ENCODE data around the gene USP49.

The USP49 gene

DNA sequence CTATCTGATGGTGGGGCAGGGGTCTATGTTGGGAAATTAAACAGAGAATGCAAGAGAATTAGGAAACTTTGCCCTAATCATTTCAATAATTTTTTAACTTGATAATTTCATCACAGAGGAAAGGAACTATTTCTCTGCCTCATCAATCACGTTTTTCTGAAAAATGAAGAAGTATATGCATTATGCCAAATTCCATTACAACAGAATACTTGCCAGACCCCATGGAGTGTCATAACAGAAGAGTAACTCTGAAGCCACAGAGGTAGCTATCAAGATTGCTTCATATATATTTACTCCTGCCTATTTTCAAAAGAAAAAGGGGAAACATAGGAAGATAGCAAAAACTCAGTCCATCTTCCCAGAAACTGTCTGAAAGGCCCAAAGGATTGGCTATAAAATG lies 5.7 kb upstream of the USP49 start:
- Histone ChIP-seq H3K4me3 (replicated peaks; ENCODE audit: insufficient read depth, low read length) (no peak overlapping the region), H3K27me3 (ENCODE audit: insufficient read depth, poor library complexity, severe bottlenecking) (no peaks in the 10 kb centered on the region), H3K27ac (replicated peaks) (peak overlapping the region; percentile 7; the same call in 1 of the 2 replicates)
- TF ChIP-seq POLR2AphosphoS5 (IDR thresholded peaks at IDR 0.05; ENCODE audit: low read depth) (no peak), SPI1 (IDR thresholded peaks at IDR 0.05; ENCODE audit: borderline replicate concordance, low read depth) (no peak), GABPA (IDR thresholded peaks at IDR 0.05; ENCODE audit: low read depth) (no peak)
- TF ChIP-seq, protein P1, sequence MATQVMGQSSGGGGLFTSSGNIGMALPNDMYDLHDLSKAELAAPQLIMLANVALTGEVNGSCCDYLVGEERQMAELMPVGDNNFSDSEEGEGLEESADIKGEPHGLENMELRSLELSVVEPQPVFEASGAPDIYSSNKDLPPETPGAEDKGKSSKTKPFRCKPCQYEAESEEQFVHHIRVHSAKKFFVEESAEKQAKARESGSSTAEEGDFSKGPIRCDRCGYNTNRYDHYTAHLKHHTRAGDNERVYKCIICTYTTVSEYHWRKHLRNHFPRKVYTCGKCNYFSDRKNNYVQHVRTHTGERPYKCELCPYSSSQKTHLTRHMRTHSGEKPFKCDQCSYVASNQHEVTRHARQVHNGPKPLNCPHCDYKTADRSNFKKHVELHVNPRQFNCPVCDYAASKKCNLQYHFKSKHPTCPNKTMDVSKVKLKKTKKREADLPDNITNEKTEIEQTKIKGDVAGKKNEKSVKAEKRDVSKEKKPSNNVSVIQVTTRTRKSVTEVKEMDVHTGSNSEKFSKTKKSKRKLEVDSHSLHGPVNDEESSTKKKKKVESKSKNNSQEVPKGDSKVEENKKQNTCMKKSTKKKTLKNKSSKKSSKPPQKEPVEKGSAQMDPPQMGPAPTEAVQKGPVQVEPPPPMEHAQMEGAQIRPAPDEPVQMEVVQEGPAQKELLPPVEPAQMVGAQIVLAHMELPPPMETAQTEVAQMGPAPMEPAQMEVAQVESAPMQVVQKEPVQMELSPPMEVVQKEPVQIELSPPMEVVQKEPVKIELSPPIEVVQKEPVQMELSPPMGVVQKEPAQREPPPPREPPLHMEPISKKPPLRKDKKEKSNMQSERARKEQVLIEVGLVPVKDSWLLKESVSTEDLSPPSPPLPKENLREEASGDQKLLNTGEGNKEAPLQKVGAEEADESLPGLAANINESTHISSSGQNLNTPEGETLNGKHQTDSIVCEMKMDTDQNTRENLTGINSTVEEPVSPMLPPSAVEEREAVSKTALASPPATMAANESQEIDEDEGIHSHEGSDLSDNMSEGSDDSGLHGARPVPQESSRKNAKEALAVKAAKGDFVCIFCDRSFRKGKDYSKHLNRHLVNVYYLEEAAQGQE (IDR thresholded peaks at IDR 0.05; ENCODE audit: insufficient replicate concordance, low read depth): no peak
- TF ChIP-seq, protein P2, sequence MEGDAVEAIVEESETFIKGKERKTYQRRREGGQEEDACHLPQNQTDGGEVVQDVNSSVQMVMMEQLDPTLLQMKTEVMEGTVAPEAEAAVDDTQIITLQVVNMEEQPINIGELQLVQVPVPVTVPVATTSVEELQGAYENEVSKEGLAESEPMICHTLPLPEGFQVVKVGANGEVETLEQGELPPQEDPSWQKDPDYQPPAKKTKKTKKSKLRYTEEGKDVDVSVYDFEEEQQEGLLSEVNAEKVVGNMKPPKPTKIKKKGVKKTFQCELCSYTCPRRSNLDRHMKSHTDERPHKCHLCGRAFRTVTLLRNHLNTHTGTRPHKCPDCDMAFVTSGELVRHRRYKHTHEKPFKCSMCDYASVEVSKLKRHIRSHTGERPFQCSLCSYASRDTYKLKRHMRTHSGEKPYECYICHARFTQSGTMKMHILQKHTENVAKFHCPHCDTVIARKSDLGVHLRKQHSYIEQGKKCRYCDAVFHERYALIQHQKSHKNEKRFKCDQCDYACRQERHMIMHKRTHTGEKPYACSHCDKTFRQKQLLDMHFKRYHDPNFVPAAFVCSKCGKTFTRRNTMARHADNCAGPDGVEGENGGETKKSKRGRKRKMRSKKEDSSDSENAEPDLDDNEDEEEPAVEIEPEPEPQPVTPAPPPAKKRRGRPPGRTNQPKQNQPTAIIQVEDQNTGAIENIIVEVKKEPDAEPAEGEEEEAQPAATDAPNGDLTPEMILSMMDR (IDR thresholded peaks at IDR 0.05; ENCODE audit: insufficient read depth, low read length): no peak
- peak in 1 of 2 experiments; percentile 44 for DNase-seq (ENCODE audit: low read depth in 1 of 2, low spot score in 1 of 2)

DNA sequence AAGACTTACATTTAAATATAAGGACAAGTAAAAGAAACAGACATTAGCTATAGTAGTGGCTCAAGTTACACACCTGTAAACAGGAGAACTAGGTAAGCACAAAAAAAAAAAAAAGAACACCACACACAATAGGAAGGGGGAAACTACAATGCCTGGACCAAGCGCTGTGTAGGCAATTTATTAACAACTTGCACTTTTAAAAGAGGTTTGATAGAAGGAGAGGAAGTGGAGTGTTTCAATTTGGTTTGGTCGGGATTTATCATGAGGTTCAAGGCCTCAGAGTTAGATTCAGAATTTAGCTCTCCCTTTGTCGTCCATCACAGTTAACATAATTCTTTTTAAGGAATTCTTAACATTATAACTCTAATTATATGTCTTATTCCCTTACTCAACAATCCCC lies 1.1 kb upstream of the USP49 start:
- H3K27ac ChIP-seq (replicated peaks): peak overlapping the region; percentile 80
- TF ChIP-seq SPI1 (IDR thresholded peaks at IDR 0.05; ENCODE audit: borderline replicate concordance, low read depth) (peak; percentile 51; the same call in 1 of the 2 replicates), POLR2AphosphoS5 (IDR thresholded peaks at IDR 0.05; ENCODE audit: low read depth) (no peak), GABPA (IDR thresholded peaks at IDR 0.05; ENCODE audit: low read depth) (no peak)
- peak overlapping the region; percentile 76 for H3K4me3 ChIP-seq (replicated peaks; ENCODE audit: insufficient read depth, low read length)
- no peaks in the 10 kb centered on the region for H3K27me3 ChIP-seq (ENCODE audit: insufficient read depth, poor library complexity, severe bottlenecking)
- no peak for DNase-seq (ENCODE audit: low read depth in 1 of 2, low spot score in 1 of 2)

DNA sequence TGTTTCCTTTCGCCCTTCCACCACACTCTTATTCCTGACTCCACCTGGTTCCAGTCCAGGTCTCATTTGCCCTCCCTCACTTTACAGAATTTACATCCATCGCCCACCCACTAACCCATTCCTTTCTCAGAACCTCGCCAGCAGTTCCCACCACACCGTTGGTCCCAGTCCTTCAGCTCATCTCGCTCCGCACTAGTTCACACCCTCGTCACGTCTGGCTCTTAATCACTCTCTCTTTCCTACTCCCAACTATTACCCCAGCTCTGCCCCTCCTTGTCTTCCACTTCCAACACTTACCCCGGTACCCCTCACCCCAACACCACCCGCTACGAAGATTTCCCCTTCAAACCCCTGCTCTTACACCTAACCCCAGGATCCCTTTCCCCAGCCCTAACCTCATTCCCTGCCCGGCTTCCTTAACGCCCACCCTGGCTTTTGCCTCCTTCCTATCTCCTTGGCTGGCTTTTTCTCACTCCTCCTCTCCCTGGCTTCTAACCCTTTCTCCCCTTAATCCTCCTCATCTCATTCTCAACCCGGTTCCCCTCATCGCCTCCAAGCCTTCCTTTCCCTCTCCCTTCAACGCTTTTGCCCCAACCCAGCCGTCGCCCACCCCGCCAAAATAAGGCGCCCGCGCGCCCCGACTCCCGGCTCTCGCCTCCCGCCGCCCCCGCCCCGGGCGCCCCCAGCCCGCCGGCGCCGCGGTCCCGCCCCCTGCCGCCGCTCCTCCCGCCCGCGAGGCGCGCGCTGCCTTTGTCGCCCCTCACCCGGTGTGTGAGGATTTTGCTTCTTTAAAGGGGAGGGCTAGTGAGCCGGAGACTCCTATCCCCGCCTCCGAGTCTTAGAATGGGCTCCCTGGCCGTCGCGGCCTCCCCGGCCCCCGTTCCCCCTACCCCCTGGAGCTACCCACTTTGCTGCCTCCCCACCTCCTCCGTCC lies 542 bp downstream of the USP49 start:
- TF ChIP-seq, protein P1 (IDR thresholded peaks at IDR 0.05; ENCODE audit: insufficient replicate concordance, low read depth): no peak
- no peak for TF ChIP-seq GABPA (IDR thresholded peaks at IDR 0.05; ENCODE audit: low read depth)
- Histone ChIP-seq H3K4me3 (replicated peaks; ENCODE audit: insufficient read depth, low read length) (peak overlapping the region; percentile 76), H3K27ac (replicated peaks) (peak overlapping the region; percentile 80; the same call in 1 of the 2 replicates), H3K27me3 (ENCODE audit: insufficient read depth, poor library complexity, severe bottlenecking) (no peaks in the 10 kb centered on the region)
- no peak for DNase-seq (ENCODE audit: low read depth in 1 of 2, low spot score in 1 of 2)

DNA sequence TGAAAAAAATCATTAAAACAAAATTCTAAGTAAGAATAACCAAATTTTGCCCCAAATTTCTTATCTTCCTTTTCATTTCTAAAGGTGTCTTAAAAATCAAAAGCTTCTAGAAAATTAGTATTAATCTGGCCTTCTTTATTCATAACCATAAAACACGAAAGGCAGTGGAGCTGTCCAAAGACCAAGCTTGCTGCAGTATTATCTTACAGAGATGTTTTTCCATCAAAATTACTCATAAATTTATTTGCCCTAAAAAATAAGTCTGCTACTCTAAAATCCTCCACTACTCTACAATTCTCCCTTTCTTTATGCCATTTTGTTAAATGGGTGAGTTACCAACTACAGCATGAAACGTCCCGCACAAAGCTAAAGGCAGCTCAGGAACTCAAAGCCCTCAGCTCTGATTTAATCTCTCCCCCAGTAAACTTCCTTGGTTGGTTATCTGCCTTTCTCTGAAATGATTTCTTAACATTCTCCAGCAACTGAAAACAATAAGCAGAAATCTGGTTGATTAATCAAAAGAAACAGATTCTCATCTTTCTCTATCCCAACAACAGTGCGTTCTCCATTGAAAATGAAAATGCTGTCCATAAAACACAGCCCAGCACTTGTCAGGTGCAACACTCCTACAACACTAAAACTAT lies 2.1 kb downstream of the USP49 start:
- no peak overlapping the region for H3K4me3 ChIP-seq (replicated peaks; ENCODE audit: insufficient read depth, low read length)
- no peaks in the 10 kb centered on the region for H3K27me3 ChIP-seq (ENCODE audit: insufficient read depth, poor library complexity, severe bottlenecking)
- TF ChIP-seq SPI1 (IDR thresholded peaks at IDR 0.05; ENCODE audit: borderline replicate concordance, low read depth): no peak
- no peak for TF ChIP-seq POLR2AphosphoS5 (IDR thresholded peaks at IDR 0.05; ENCODE audit: low read depth)
- TF ChIP-seq, protein P1 (IDR thresholded peaks at IDR 0.05; ENCODE audit: insufficient replicate concordance, low read depth): peak; percentile 56
- TF ChIP-seq GABPA (IDR thresholded peaks at IDR 0.05; ENCODE audit: low read depth): no peak
- DNase-seq (ENCODE audit: low read depth in 1 of 2, low spot score in 1 of 2): no peak
- no peak overlapping the region for H3K27ac ChIP-seq (replicated peaks)
